ENCODE measurements around the gene RFT1.

RFT1 gene

GRCh38 chr3:53130179-53131061, at the start of gene RFT1:
Gene RFT1, minus strand, starts transcription at chr3:53130435. Its CDS starts 35 bp downstream, at chr3:53130400.
- peak; percentile 50 for FAIRE-seq

- no peak for FAIRE-seq
Observed at GRCh38 chr3:53179580-53179979, 49.3 kb upstream of the RFT1 start.

DNA sequence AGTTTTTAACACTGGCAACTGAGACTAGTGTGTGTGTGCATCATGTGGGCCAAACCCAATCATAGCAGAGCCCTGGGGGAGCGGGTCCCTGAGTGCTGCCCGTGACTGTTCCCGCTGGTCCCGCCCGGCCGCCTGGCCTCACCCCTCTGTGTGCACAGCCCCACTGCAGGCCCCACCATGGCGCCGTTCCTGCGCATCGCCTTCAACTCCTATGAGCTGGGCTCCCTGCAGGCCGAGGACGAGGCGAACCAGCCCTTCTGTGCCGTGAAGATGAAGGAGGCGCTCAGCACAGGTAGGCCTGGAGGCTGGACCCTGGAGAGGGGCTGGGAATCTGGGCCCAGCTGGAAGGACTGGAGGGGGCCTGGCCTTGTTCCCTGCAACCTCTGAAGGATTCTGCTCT, 48.0 kb upstream of the RFT1 start:
- FAIRE-seq: no peak

DNA sequence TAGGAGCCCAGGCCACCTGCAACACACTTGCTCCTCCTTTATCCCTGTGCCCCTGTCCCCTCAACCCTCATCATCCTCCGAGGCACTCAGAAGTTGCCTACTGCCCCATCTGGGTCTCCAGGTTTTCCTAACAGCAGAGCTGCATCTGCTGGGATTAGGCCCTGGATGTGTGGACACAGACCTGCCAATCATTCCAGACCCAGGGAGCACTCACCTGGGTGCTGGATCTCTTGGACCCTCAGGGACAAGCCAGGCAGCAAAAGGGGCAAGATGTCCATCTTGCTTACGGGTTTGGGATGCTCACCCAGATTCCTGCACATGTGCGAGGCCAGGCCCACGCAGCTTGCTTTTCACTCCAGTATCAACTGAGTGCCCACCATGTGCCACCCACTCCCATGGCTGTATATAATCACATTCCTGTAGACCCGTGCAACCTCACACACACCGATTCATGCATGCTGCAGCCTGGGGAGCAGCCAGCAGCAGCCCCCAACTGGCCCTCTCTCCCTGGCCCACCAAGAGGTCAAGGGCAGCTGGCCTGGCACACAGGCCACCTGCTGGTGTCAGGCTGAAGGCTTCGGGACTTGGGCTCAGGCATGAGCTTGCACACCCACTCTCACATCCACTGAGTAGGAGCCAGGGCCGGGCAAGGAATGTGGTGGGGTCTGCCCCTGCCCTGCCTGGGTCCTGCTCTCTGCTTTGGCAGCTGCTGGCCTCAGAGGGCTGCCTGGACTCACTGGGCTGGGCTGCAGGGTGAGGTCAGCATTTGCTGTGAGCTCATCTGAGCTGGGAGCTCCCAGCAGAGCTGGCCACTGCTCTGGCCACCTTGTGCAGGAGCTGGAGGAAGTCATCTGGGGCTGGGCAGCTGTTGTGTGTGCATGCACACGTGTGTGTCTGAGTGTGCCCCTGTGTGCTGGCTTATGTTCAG, 45.6 kb upstream of the RFT1 start:
- FAIRE-seq: no peak

- no peak for FAIRE-seq
Observed at GRCh38 chr3:53174346-53175250, 44.4 kb upstream of the RFT1 start.

- FAIRE-seq: no peak
Observed at GRCh38 chr3:53173107-53173506, 42.9 kb upstream of the RFT1 start.

GRCh38 chr3:53171827-53172505, 41.7 kb upstream of the RFT1 start:
- no peak for FAIRE-seq

DNA sequence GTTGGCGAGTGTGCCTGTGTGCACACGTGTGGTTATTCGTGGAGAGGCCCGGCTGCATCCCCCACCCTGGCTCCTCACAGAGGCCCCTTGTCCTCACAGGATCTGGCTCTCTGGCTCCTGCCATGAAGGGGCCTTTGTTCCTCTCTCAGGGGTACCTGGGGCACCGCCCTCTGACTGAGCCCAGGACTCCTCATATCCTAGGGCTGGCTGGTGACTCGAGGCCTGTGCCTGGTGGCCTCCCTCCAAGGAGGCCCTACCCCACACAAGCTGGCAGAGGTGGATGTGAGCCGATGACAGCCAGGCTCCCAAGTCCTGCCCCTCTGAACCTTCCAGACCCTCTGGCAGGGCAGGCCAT, 40.8 kb upstream of the RFT1 start:
- no peak for FAIRE-seq

GRCh38 chr3:53170325-53171063, 40.3 kb upstream of the RFT1 start:
- no peak for FAIRE-seq

GRCh38 chr3:53169832-53170324, 39.6 kb upstream of the RFT1 start:
- FAIRE-seq: no peak

DNA sequence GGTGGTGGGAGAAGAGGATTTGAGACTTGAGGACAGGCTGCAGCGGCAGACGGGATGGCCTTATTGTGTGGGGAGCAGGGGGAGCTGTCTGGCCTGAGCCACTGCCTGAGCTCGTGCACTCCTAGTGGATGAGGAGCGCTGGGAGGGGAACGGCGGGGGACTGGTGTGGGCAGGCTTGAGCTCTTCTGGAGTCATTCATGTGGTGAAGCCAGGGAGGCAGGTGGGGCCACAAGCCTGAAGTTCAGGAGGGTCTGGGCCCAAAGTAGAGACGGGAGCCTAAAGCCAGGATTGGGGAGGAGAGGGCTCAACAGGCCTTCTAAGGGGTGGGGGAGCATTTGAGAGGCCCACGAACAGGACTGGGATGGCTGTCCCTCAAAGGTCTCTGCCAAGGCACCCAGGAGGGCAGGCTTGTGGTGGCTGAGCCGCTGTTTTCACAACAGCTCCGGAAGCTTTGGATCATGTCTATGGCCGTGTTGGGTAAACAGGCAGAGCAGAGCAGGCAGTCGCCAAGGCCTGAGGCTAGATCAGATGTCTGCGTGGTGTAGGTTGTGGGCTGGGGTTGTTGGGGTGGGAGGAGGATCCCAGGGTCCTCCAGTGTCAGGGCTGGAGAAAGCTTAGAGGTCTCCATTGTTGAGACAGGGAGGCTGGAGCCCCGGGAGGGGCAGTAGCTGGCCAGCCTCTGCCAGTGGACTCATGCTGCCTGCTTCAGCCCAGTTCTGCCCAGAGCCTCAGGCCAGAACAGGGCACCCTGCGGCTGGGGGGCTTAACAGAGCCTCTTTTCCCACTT, 39.0 kb upstream of the RFT1 start:
- no peak for FAIRE-seq

GRCh38 chr3:53168175-53168923, 38.1 kb upstream of the RFT1 start:
- no peak for FAIRE-seq

- no peak for FAIRE-seq
Observed at GRCh38 chr3:53167418-53168174, 37.4 kb upstream of the RFT1 start.

- no peak for FAIRE-seq
Observed at GRCh38 chr3:53166781-53167291, 36.6 kb upstream of the RFT1 start.

DNA sequence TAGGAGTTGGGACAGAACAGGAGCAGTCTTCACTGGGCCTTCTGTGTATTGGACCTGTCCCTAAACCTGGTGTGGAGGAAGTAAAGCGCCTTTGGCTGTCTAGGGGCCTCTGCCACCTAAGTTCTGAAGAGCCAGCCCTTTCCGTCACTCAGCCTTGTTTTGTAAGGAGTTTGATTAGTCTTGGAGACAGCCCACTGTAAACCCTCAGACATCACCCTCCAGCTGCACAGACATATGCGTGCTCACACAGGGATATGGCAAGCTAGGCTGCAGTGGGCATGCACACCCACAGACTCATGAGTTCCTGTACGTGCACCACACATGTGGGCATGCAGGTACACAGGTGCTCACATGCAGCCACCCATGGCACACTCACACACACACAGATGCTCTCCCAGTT, 36.0 kb upstream of the RFT1 start:
- FAIRE-seq: no peak

DNA sequence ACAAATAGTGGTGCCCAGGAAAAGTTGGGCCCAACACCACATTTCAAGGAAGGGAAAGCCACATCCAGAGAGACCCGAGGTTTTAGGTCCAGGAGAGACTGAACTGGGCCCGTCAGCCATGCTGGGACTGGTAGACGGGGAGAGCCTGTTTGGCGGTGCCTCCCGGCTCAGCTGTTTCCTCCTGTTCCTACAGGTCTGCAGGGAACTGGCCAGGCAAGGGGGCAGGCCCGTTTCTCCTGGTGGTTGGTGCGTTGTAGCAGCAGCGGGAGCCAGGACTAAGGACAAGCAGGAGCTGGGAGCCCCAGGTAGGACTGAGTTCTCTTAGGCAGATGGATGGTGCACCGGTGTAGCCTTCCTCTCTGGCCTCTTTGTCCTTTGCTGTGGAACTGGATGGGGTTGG, 34.7 kb upstream of the RFT1 start:
- FAIRE-seq: no peak

GRCh38 chr3:53163444-53164387, 33.5 kb upstream of the RFT1 start:
- no peak for FAIRE-seq
